Breast epithelium (tissue), 3 donors: Measurements from ENCODE around the gene C14orf180.

Experiments
- CTCF ChIP-seq, 3 donors: fragments of 450-650 bp; IDR thresholded peaks; one replicate each; pipeline ENCODE4 v1.5.1; 2016 to 2017; ENCODE audit warnings: antibody characterized with exemption in 3 of 3, mild to moderate bottlenecking in 3 of 3, moderate library complexity in 3 of 3
- POLR2A ChIP-seq: fragments of 450-650 bp; IDR thresholded peaks from one replicate; pipeline ENCODE4 v1.6.1; 2016; ENCODE audit warnings: antibody characterized with exemption, mild to moderate bottlenecking, moderate library complexity
- POLR2AphosphoS5 ChIP-seq, 3 donors: sonication (generic); formaldehyde crosslinking; IDR thresholded peaks; one replicate each; pipeline ENCODE4 v1.6.1; 2017; ENCODE audit warnings: antibody characterized with exemption in 3 of 3

- TF ChIP-seq CTCF (IDR thresholded peaks at IDR 0.05) = no peak
- TF ChIP-seq POLR2A = no peak
- TF ChIP-seq POLR2AphosphoS5 (IDR thresholded peaks at IDR 0.05) = no peak
These were observed 30.6 kb upstream of the C14orf180 start for GRCh38 chr14:104548802-104549535.
